Nephron progenitor cell (in vitro differentiated cells): ENCODE results near the gene ILK.

ENCODE experiments used
- DNase-seq: peaks from one replicate; pipeline ENCODE4 v3.0.0; 2021
- H3K27ac Mint-ChIP-seq: 2 replicates; pipeline ENCODE4 v1.8.0; 2021; ENCODE audit warnings: mild to moderate bottlenecking, moderate library complexity, mixed read lengths
- H3K27me3 Mint-ChIP-seq: 2 replicates; pipeline ENCODE4 v1.8.0; 2021; ENCODE audit warnings: mild to moderate bottlenecking, low read depth, mixed read lengths; ENCODE audit not compliant: poor library complexity
- H3K36me3 Mint-ChIP-seq: 2 replicates; pipeline ENCODE4 v1.8.0; 2021; ENCODE audit warnings: low read depth, mixed read lengths
- H3K4me1 Mint-ChIP-seq: 2 replicates; pipeline ENCODE4 v1.8.0; 2021; ENCODE audit warnings: mixed read lengths
- H3K4me3 Mint-ChIP-seq: 2 replicates; pipeline ENCODE4 v1.8.0; 2021; ENCODE audit warnings: mild to moderate bottlenecking, moderate library complexity, mixed read lengths
- H3K9me3 Mint-ChIP-seq: 2 replicates; pipeline ENCODE4 v1.8.0; 2021; ENCODE audit warnings: mild to moderate bottlenecking, moderate library complexity, mixed read lengths
- CTCF ChIP-seq: fragments of 200-600 bp; sonication (generic); IDR thresholded peaks from 2 replicates; pipeline ENCODE4 v1.5.0; 2021; ENCODE audit warnings: antibody characterized with exemption

ILK gene

GRCh38 chr11:6571434-6572008 is 32.1 kb upstream of the ILK start:
- TF ChIP-seq CTCF: no peak
- Mint-ChIP-seq H3K4me1 (peaks cover 5% of the 10 kb centered on the region), H3K27ac (no peak overlapping the region), H3K36me3 (peaks cover 30% of the 10 kb centered on the region), H3K4me3 (no peak overlapping the region), H3K27me3 (peaks cover 2% of the 10 kb centered on the region), H3K9me3 (no peaks in the 10 kb centered on the region)
- no peak for DNase-seq

- peaks cover 2% of the 10 kb centered on the region for H3K27me3 Mint-ChIP-seq
- peaks cover 5% of the 10 kb centered on the region for H3K4me1 Mint-ChIP-seq
- no peak overlapping the region for H3K4me3 Mint-ChIP-seq
- H3K27ac Mint-ChIP-seq: no peak overlapping the region
- H3K36me3 Mint-ChIP-seq: peaks cover 30% of the 10 kb centered on the region
- no peak for TF ChIP-seq CTCF
- no peak for DNase-seq
- H3K9me3 Mint-ChIP-seq: no peaks in the 10 kb centered on the region
Observed at GRCh38 chr11:6572215-6572614, 31.4 kb upstream of the ILK start.

DNA sequence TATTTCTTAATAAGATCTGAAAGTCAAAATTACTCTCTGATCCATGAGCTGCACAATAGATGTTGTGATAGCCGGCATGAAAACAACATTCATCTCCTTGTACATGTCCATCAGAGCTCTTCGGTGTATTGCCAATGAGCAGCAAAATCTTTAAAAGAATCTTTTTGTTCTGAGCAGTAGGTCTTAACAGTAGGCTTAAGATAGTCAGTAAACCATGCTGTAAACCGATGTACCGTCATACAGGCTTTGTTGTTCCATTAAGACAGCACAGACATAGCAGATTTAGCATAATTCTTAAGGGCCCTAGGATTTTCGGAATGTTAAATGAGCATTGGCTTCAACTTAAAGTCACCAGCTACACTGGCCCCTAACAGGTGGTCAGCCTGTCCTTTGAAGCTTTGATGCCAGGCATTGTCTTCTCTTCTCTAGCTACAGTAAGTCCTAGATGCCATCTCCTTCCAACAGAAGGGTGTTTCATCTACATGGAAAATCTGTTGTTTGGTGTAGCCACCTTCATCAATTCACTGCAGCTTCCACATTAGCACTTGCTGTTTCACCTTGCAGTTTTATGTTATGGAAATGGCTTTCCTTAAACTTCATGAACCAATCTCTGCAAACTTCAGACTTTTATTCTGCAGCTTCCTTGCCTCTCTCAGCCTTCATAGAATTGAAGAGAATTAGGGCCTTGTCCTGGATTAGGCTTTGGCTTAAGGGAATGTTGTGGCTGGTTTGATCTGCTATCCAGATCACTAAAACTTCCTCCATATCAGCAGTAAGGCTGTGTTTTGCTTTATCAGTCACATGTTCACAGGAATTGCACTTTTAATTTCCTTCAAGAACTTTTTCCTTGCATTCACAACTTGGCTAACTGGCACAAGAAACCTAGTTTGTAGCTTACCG is 28.5 kb upstream of the ILK start:
- Mint-ChIP-seq H3K27ac (no peak overlapping the region), H3K4me1 (no peaks in the 10 kb centered on the region), H3K27me3 (peaks cover 4% of the 10 kb centered on the region), H3K4me3 (no peak overlapping the region), H3K9me3 (no peaks in the 10 kb centered on the region), H3K36me3 (peaks cover 21% of the 10 kb centered on the region)
- DNase-seq: no peak
- no peak for TF ChIP-seq CTCF

DNA sequence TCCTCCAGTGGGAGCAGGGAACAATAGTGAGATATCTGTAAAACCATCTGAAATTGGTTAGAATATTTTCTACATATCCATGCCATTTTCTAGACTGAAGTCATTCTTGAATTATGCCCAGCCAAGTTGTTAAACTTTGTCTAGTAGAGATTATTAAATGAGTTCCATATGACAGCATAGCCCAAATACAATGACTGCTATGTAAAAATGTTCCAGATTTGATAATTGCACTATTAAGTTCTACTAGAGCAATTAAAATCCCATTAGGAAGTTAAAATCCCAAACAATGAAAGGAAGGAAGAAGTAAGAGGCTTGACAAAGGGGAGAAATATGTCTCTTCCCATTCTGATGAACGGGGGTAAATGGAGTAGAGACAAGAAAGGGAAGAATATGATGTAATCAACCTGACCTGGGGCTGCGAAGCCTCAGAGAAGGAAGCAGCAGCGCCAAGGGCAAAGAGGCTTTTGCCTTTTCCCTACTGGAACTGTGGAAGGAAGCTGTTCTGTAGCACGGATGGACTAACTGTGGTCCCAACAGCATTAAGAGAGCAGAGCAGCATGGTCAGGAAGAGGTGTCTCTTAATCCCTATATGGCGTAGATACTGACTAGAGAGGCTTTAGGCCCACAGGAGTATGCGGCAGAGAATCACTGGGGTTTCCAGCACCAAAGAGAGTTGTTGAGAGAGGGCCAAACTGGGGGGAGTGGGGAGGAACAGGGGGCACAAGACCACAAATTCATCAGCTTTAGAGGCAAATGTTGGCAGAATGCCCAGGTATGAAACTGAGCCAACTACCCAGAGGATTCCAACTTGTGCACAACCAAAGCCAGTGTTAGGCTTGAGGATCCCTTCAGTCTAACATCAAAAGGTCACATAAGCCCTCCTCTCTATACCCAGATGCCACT is 26.9 kb upstream of the ILK start:
- Mint-ChIP-seq H3K4me3 (no peak overlapping the region), H3K36me3 (peaks cover 28% of the 10 kb centered on the region), H3K4me1 (no peaks in the 10 kb centered on the region), H3K27me3 (peaks cover 4% of the 10 kb centered on the region), H3K27ac (no peak overlapping the region), H3K9me3 (peaks cover 8% of the 10 kb centered on the region)
- DNase-seq: no peak
- no peak for TF ChIP-seq CTCF

DNA sequence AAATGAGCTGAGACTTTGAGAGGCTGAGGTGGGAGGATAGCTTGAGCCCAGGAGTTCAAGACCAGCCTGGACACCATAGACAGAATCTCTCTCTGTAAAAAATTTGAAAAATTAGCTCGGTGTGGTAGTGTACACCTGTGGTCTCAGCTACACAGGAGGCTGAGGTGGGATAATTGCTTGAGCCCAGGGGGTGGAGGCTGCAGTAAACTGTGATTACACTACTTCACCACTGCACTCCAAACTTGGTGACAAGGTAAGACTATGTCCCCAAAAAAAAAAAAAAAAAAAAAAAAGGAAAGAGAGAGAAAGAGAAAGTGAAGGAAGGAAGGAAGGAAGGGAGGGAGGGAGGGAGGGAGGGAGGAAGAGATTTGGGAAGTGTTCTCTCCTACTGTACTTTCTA is 25.4 kb upstream of the ILK start:
- TF ChIP-seq CTCF: no peak
- no peak for DNase-seq
- Mint-ChIP-seq H3K4me1 (no peaks in the 10 kb centered on the region), H3K9me3 (peaks cover 22% of the 10 kb centered on the region), H3K27ac (no peak overlapping the region), H3K36me3 (peaks cover 27% of the 10 kb centered on the region), H3K4me3 (no peak overlapping the region), H3K27me3 (peaks cover 7% of the 10 kb centered on the region)
